Choroid plexus epithelial cell (primary cell): ENCODE data around the gene ADCK1.

Experiments used
- DNase-seq: peaks from one replicate; pipeline ENCODE4 v3.0.0-alpha.2; 2010; ENCODE audit warnings: low read depth
- H3K4me3 ChIP-seq: 2 replicates; pipeline ENCODE4 v1.5.1; 2011; ENCODE audit warnings: low read depth, mild to moderate bottlenecking, control low read depth, low read length, moderate library complexity
- TF ChIP-seq, protein P1 (sequence below): conservative IDR thresholded peaks from 2 replicates; pipeline ENCODE4 v1.5.1; 2011; ENCODE audit warnings: low read depth, mild to moderate bottlenecking, control low read depth, inconsistent platforms, low read length, moderate library complexity

The ADCK1 gene

DNA sequence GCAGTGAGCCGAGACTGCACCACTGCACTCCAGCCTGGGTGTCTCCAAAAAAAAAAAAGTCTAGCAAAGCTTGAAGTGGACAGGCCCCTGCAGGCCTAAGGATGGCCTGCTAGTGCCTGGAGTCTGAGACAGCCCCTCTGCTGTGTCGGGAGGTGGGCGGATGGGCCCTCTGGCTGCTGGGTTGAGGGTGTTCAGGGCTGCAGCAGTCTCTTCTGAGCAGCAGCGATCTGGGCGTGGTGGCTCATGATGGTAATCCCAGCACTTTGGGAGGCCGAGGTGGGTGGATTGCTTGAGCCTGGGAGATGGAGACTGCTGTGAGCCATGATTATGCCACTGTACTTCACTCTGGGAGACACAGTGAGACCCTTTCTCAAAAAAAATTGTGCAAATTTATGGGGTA is 57.0 kb downstream of the ADCK1 start:
- DNase-seq: no peak
- no peak overlapping the region for H3K4me3 ChIP-seq
- TF ChIP-seq, protein P1, sequence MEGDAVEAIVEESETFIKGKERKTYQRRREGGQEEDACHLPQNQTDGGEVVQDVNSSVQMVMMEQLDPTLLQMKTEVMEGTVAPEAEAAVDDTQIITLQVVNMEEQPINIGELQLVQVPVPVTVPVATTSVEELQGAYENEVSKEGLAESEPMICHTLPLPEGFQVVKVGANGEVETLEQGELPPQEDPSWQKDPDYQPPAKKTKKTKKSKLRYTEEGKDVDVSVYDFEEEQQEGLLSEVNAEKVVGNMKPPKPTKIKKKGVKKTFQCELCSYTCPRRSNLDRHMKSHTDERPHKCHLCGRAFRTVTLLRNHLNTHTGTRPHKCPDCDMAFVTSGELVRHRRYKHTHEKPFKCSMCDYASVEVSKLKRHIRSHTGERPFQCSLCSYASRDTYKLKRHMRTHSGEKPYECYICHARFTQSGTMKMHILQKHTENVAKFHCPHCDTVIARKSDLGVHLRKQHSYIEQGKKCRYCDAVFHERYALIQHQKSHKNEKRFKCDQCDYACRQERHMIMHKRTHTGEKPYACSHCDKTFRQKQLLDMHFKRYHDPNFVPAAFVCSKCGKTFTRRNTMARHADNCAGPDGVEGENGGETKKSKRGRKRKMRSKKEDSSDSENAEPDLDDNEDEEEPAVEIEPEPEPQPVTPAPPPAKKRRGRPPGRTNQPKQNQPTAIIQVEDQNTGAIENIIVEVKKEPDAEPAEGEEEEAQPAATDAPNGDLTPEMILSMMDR: no peak

DNA sequence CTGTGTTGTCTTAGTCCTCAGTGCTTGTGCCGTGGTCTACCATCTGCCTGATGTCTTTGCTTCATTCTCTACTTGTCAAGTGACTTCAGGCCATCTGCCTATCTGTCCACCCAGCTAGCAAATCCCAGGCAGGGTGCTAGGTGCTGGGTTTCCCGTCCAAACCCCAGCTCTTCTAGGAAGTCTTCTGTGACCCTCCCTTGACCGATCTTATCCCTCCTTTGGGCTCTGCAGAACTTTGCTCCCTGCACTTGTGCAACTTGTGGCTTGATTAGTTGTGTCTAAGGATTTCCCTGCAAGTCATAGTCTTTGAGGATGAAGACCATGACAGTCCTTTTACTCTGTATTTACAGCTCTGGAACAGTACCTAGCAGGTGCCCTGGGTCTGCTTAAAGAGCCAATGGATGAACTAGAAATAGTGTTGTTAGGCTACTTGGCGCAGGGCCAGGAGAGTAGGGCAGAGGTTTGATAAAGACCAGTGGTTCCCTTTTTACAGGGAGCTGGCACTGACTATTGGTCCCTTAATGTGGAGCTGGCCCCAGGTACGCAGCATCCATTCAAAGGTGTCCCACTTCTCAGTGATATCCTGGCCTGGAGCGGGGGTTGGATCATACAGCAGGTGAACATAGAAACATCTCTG is 60.1 kb downstream of the ADCK1 start:
- DNase-seq: no peak
- TF ChIP-seq, protein P1: no peak
- H3K4me3 ChIP-seq: no peak overlapping the region

DNA sequence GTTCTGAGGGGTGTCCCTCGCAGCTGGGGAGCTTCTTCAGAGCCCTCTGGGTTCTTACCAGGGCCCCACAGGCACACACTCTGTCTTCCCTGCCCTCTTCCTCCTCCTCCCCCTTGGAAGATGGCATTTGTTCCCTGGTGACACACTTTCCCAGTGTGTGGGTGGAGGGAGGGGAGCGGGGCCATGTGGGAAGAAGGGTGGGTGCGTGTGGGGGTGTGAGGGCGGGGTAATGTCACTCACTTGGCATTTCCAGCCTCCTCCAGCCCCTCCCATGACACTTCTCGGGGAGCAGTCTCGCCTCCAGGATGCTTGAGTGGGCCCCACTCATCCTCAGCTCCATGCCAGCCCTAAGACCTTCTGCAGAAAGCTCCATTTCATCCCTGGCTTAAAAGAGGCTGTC is 61.3 kb downstream of the ADCK1 start:
- no peak overlapping the region for H3K4me3 ChIP-seq
- TF ChIP-seq, protein P1: no peak
- no peak for DNase-seq

DNA sequence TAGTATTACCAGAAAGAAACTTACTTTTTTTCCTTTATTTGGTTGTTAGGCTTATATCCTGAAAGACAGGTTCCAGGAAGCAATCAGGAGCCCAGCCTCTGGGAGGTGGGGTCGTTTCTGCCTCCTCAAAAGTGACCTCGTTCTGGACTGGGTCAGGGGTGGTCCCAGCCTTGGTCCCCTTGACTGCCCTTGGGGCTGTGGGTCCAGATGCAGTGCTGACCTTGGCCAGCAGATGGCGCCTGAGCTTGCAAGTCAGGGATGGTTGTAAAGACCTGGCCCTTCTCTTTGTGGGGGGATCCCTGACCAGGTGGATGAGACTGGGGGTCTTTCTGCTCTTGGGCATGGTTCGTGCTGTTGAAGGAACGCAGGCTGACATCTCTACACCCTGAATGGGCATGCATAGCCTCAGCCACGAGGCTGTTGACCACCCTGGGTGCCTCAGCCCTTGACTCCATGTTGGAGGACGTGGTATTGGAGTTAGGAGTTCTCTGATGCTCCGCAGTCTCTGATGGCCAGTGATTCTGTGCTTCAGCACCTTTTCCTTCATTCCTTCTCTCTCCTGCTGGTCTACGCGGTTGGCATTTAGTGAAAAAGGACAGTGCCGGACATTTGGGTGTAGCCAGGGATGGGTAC is 62.4 kb downstream of the ADCK1 start:
- TF ChIP-seq, protein P1: peak; percentile 99
- no peak overlapping the region for H3K4me3 ChIP-seq
- DNase-seq: peak; percentile 73

DNA sequence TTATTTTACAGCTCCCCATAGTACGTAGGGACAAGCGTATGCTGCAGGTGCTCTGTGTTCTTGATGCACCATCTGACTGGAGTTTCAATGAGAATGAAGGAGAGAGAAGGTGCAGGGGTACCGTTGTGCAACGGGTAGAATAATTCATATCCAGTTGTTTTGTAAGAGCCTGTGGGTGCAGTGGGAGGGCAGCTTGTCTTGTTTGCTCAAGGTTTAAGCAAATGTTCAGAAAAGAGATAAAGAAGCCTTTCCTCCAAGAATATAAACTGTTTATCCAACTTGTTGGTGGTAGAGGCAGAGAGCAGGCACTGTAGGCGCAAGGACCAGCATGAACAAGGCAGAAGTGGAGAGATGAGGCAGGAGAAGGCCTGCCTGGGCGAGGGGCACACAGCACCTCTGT is 64.2 kb downstream of the ADCK1 start:
- no peak overlapping the region for H3K4me3 ChIP-seq
- TF ChIP-seq, protein P1: no peak
- no peak for DNase-seq

DNA sequence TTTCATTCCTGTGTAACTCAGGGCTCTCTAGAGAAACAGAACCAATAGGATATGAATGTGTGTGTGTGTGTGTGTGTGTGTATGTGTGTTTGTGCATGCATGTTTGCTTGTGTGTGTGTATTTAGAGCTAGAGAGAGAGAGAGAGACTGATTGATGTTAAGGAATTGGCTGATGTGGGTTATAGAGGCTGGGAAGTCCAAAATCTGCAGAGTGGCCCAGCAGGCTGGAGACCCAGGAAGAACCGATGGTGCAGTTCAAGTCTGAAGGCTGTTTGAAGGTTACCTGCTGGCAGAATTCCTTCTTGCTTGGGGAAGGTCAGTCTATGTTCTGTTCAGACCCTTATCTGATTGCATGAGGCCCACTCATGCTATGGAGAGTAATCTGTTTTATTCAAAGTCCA is 64.7 kb downstream of the ADCK1 start:
- H3K4me3 ChIP-seq: no peak overlapping the region
- TF ChIP-seq, protein P1: no peak
- no peak for DNase-seq

DNA sequence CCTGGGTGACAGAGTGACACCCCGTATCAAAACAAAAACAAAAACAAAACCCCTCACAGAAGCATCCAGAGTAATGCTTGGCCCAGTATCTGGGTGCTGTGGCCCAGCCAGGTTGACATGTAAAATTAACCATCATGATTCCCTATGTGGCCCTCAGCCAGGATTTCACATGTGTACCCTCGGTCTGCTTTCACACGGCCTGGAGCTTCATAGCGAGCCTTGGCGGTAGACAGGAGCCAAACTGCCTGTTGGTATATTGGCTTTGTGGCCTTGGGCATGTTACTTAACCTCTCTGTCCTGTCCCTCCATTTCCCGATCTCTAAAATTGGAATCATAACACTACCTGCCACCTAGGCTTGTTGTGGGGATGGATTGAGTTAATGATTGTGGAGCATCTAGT is 65.5 kb downstream of the ADCK1 start:
- no peak overlapping the region for H3K4me3 ChIP-seq
- TF ChIP-seq, protein P1: no peak
- DNase-seq: no peak
